HuH-7 (cell line): ENCODE measurements around the gene SLC35F3.

Experiments used
- DNase-seq: peaks from one replicate; pipeline ENCODE4 v3.0.0; 2011; ENCODE audit warnings: low spot score

SLC35F3 gene

DNA sequence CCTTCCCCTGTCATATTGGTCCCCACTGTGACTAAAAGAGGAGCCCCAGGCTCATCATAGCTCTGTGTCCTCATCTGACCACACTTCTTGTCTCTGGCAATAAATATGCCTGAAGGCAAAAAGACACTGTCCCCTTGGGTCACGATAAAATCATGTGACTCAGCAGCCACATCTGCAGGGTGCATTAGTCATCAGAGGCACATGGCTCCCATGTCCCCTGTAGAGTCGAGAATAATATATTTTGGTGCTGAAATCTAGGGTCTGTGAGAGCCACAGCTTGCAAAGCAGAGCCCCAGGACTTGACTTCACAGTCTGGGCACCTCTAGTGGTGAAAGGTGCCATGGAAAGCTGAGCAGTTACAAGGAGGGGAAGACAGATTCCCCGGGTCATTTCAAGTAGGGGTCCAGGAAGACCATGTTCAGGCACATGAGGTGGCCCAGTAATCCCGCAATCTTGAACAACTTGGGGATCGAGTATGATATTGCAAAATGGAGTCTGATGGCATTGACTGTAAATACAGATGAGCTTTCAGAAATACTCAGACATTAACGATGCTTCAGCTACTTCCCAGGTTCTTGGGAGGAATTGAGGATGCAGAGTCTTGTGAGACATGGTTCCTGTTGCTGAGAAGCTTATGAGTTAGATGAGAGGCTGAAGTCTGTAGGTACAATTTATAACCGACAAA, 68.6 kb downstream of the SLC35F3 start:
- DNase-seq, result no peak

GRCh38 chr1:233975486-233975885, 71.0 kb downstream of the SLC35F3 start:
- DNase-seq, result no peak

GRCh38 chr1:233981042-233981675, 76.7 kb downstream of the SLC35F3 start:
- DNase-seq, result no peak

- no peak for DNase-seq
These were observed 78.5 kb downstream of the SLC35F3 start for GRCh38 chr1:233982827-233983518.

GRCh38 chr1:233983811-233984210, 79.3 kb downstream of the SLC35F3 start:
- no peak for DNase-seq

- DNase-seq, result no peak
These were observed 84.7 kb downstream of the SLC35F3 start for GRCh38 chr1:233988963-233989696.

- DNase-seq, result no peak
These were observed 86.0 kb downstream of the SLC35F3 start for GRCh38 chr1:233990486-233990885.

GRCh38 chr1:233993651-233994050, 89.2 kb downstream of the SLC35F3 start:
- no peak for DNase-seq

GRCh38 chr1:233994112-233994511, 89.6 kb downstream of the SLC35F3 start:
- no peak for DNase-seq

GRCh38 chr1:233998456-233998855, 94.0 kb downstream of the SLC35F3 start:
- DNase-seq, result no peak

- DNase-seq, result no peak
These were observed 94.4 kb downstream of the SLC35F3 start for GRCh38 chr1:233998891-233999290.

DNA sequence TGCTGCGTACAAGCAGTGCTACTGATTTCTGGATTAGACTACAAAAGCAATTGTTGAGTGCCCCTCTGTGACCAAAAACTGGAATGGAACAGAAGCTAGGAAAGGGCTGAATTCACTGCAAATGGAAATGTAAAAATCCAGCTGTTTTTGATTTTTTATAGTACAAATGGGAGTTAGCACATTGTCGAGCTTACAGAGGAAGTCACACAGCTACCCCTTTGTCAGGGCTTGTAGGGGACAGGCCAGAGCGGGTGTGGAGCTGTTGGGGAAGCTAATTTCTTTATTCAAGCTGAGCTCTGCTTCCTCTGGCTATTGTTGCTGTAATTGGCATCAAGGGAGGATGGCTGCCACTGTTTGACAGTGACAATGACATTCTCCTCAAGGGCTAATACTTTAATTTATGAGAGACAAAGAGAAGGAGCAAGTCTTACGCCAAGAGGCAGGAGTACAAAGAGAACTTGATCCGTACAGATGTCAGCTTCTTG, 96.1 kb downstream of the SLC35F3 start:
- no peak for DNase-seq

GRCh38 chr1:234001817-234002216, 97.3 kb downstream of the SLC35F3 start:
- no peak for DNase-seq

- no peak for DNase-seq
These were observed 100.1 kb downstream of the SLC35F3 start for GRCh38 chr1:234004591-234004990.

GRCh38 chr1:234007684-234008083, 103.2 kb downstream of the SLC35F3 start:
- DNase-seq, result no peak

DNA sequence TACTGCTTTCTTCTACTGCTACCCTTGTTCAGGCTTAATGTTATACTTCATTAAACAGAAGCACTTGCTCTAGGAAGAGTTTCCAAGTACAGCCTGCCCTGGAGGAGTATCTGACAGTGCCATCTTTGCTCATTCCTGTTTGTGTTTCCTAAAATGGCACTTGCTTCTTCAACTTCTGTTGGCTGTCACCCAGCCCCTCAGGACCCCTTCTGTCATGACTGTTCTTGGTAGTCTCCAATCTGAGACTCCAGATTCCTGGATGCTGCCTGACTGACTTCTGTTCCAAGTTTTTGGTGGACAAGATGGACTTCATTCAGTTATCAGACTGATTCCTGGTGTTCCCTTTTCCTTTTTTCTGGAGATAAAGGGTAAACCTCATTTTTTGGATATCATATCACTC, 104.1 kb downstream of the SLC35F3 start:
- no peak for DNase-seq

DNA sequence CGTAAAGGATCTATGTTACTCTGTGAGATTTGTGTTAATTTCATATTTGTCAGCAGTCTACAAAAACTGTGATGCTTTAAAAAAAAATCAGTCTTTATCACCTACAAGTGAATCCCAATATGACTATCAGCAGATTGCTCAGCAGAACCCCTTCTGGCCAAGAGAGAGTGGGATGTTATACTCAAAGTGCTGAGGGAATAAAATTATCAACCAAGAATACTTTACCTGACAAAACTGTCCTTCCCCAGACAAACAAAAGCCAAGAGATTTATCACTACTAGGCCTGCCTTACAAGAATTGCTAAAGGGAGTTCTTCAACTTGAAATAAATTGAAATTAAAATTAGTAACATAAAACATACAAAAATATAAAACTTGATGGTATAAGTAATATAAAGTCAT, 105.2 kb downstream of the SLC35F3 start:
- no peak for DNase-seq

DNA sequence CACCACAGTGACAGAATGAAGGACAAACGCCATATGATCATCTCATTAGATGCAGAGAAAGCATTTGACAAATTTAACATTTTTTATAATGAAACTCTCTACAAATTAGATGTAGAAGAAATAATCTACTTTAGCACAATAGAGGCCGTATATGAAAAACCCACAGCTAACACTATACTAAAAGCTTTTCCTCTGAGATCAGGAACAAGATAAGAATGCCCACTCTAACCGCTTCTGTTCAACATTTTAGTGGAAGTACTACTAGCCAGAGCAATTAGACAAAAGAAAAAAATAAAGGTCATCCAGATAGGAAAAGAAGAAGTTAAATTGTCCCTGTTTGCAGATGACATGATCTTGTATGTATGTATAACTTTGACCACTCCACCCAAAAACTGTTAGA, 109.7 kb downstream of the SLC35F3 start:
- DNase-seq, result no peak

GRCh38 chr1:234018816-234019215, 114.3 kb downstream of the SLC35F3 start:
- no peak for DNase-seq

DNA sequence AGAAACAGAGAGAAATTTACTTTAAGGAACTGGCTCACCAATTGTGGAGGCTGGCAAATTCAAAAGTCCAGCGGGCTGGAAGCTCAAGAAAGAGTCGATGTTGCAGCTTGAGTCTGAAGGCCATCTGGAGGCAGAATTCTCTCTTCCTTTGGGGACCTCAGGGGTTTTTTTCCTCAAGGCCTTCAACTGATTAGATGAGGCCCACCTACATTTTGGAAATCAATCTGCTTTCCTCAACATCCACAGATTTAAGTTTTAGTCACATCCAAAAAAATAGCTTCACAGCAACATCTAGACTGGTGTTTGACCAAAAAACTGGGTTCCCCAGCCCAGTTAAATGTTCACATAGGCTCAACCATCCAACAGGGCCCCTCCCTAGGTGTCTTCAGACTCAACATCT, 114.9 kb downstream of the SLC35F3 start:
- no peak for DNase-seq

GRCh38 chr1:234022302-234022701, 117.8 kb downstream of the SLC35F3 start:
- DNase-seq, result no peak

DNA sequence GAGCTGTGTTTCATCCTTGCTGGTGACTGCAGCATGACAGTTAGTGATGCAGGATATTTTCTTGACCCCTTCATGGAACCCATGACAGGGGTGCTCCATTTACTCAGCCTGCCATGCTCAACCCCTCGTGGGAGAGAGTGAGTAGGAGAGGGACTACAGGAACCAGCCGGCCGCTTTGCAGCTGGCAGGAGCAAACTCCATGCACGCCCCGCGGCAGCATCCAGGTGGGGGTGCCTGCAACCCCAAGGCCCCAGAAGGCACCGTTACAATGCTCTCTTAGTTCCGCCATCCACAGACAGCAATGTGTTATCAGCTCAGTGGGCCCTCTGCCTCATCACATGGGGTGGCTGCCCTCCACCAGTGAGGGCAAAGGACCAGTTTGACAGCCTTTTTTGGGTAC, 135.1 kb downstream of the SLC35F3 start:
- DNase-seq, result no peak
